GM12892 (cell line): Measurements from ENCODE around the gene NSG1.

Experiments
- POLR2A ChIP-seq: IDR thresholded peaks from 2 replicates; pipeline ENCODE4 v1.6.1; 2011; ENCODE audit warnings: low read depth, low read length, control low read depth
- TAF1 ChIP-seq: IDR thresholded peaks from 2 replicates; pipeline ENCODE4 v1.6.1; 2011; ENCODE audit warnings: low read depth, mild to moderate bottlenecking, control low read depth, low read length, borderline replicate concordance

DNA sequence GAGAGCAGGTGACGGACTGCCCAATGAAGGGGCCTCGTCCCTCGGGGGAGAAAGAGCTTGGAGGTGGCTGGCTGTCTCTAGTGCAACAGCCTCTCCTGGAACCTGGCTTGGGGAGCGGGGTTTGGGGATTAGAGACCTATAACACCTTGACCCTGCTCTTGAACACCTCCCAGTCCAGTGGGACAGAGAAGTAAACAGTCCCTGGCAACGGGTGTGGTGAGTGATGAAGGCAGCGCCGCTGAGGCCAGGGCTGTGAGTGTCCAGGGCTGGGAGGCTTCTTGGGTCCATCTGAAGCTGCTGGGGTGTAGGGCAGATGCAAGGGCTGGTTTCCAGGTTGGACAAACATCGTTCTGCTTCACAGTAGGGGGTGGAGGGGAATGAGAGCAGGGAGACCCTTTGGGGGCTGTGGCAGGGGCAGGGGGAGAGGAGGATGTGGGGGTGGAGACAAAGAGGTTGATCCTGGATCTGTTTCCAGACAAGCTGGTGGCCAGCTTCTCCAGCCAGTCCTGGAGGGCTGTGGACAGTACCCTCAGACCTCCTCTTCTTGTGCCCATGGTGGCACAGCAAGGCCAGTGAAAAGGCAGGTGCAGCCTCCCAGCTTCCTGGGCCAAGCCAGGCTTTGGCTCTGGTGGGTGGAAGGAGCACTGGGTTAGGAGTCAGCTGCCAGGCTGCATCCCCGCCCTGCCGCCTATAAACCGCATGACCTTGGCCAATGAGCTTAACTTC is 3.8 kb downstream of the NSG1 start:
- TF ChIP-seq TAF1: no peak
- TF ChIP-seq POLR2A: no peak
